ENCODE data around the gene MOV10L1. TPM values are rescaled to one million over a fixed set of nuclear protein-coding genes. Genes with fewer than 3 reads are reported as not detected.
"Not testable (repeated sequence)": the region's sequence is repeated elsewhere in the genome, so short reads cannot be mapped to it uniquely, and the experiment has no call there.

The MOV10L1 gene
- total RNA-seq, 5 donors from 2014 or later (not counting 1 experiment from before 2014, with no cell fraction given): 0.44 TPM; not detected in 4

DNA sequence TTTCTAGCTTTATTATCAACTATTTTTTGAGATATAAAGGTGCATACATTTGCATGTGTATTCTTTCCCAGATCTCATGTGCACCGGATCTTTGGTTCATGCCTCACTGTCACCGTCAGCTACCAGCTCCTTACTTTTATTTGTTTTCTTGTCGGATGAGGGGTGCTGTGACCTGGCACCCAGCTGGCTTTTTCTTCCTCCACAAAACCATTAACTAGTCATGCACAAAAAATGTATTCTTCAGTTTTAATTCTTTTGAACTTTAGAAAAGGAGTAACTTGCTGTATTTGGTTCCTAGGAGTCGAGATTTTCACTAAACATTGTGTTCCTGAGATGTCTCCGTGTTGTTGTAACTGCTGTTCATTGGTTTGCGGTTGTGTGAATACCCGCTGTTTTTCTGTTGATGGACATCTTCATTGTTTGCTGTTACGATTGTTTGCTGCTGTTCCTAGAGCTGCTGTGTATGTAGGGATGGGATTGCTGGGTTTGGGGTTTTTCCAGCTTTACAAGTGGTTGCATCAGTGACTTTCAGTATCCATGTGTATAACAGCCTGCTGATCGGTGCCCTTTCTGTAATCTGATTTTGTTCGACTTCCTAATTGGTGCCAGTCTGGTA, 39.4 kb downstream of the MOV10L1 start:
- Histone ChIP-seq H3K27me3 (replicated peaks in 1 of 2; ENCODE audit: control insufficient read depth in 2 of 2, extremely low read depth in 1 of 2, insufficient read depth in 2 of 2, low read length in 1 of 2) (peaks cover 0 to 20% of the 10 kb centered on the region in 2 experiments), H3K4me1 (ENCODE audit: control insufficient read depth in 1 of 2, extremely low read depth in 1 of 2, insufficient read depth in 2 of 2, low read length in 2 of 2) (no peaks in the 10 kb centered on the region), H3K9me3 (no peaks in the 10 kb centered on the region), H3K36me3 (ENCODE audit: control insufficient read depth in 2 of 2, extremely low read depth in 1 of 2, insufficient read depth in 1 of 2, low read length in 1 of 2) (no peaks in the 10 kb centered on the region), H3K4me3 (ENCODE audit: control insufficient read depth in 1 of 2, extremely low read depth in 1 of 2, low read length in 1 of 2) (no peak overlapping the region), H3K27ac (ENCODE audit: low read length) (no peak overlapping the region)
- no peak overlapping the region for H3K4me3 Mint-ChIP-seq
- ChIA-PET POLR2A (no interaction called here), CTCF (no interaction called here)
- H3K4me1 Mint-ChIP-seq: no peaks in the 10 kb centered on the region
- no peak overlapping the region for H3K27ac Mint-ChIP-seq
- no peak for ATAC-seq (replicated peaks in 1 of 4)
- peaks cover 34 to 43% of the 10 kb centered on the region in 2 donors for H3K27me3 Mint-ChIP-seq
- peaks cover 4% of the 10 kb centered on the region for H3K36me3 Mint-ChIP-seq
- peaks cover 3 to 4% (median 3%) of the 10 kb centered on the region in 3 donors for H3K9me3 Mint-ChIP-seq
- whole genome bisulfite sequencing (ENCODE audit: insufficient coverage): 80% methylated on average over 6 of the region's 10 CpGs
- no peak for DNase-seq

DNA sequence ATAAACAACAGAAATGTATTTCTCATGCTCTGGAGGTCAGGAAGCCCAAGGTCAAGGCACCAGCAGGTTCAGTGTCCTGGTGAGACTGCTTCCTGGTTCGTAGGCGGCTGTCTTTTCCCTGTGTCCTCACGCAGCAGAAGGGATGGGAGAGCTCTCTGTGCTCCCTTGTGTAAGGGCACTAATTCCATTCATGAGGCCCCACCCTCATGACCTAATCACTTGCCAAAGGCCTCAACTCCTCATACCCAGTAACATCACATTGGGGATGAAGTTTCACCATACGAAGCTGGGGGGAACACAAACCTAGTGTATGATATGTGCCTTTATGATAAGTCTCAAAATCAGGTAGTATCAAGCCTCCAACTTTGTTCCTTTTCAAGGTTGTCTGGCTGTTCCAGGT, 42.1 kb downstream of the MOV10L1 start:
- Histone ChIP-seq H3K9me3 (no peaks in the 10 kb centered on the region), H3K4me1 (ENCODE audit: control insufficient read depth in 1 of 2, extremely low read depth in 1 of 2, insufficient read depth in 2 of 2, low read length in 2 of 2) (no peaks in the 10 kb centered on the region), H3K27me3 (replicated peaks in 1 of 2; ENCODE audit: control insufficient read depth in 2 of 2, extremely low read depth in 1 of 2, insufficient read depth in 2 of 2, low read length in 1 of 2) (peaks cover 0 to 20% of the 10 kb centered on the region in 2 experiments), H3K27ac (ENCODE audit: low read length) (no peak overlapping the region), H3K4me3 (ENCODE audit: control insufficient read depth in 1 of 2, extremely low read depth in 1 of 2, low read length in 1 of 2) (no peak overlapping the region), H3K36me3 (ENCODE audit: control insufficient read depth in 2 of 2, extremely low read depth in 1 of 2, insufficient read depth in 1 of 2, low read length in 1 of 2) (no peaks in the 10 kb centered on the region)
- DNase-seq (no peak), ATAC-seq (replicated peaks in 1 of 4) (no peak)
- Mint-ChIP-seq H3K4me3 (no peak overlapping the region), H3K4me1 (no peaks in the 10 kb centered on the region), H3K36me3 (peaks cover 3% of the 10 kb centered on the region), H3K27ac (no peak overlapping the region), H3K27me3 (peaks cover 41 to 47% of the 10 kb centered on the region in 2 donors), H3K9me3 (no peaks in the 10 kb centered on the region)
- POLR2A ChIA-PET: no interaction called here
- WGBS (ENCODE audit: insufficient coverage): no CpG with 5 or more reads among the region's 4 CpGs
- CTCF ChIA-PET: no interaction called here

DNA sequence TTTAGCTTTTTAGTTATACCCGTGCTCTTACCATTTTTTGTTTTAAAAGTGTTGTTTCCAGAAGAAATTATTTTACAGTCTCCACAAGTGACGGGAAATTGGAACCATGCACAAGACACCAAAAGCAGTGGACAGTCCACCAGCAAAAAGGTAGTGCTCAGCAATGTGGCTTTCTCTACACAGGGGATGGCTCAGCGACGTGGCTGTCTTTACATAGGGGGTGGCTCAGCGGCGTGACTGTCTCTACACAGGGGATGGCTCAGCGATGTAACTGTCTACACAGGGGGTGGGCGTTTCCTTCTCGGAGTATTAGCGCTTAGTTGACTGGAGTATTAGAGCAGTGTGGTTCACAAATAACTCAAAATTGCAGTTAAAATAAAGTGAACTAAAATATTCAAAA, 44.7 kb downstream of the MOV10L1 start:
- H3K4me3 Mint-ChIP-seq: no peak overlapping the region
- H3K27me3 Mint-ChIP-seq: peaks cover 30 to 41% of the 10 kb centered on the region in 2 donors
- no peaks in the 10 kb centered on the region for H3K4me1 Mint-ChIP-seq
- H3K9me3 Mint-ChIP-seq: no peaks in the 10 kb centered on the region
- H3K27ac ChIP-seq (ENCODE audit: low read length): no peak overlapping the region
- ATAC-seq (replicated peaks in 1 of 4) (no peak), DNase-seq (no peak)
- H3K4me1 ChIP-seq (ENCODE audit: control insufficient read depth in 1 of 2, extremely low read depth in 1 of 2, insufficient read depth in 2 of 2, low read length in 2 of 2): no peaks in the 10 kb centered on the region
- no peaks in the 10 kb centered on the region for H3K36me3 ChIP-seq (ENCODE audit: control insufficient read depth in 2 of 2, extremely low read depth in 1 of 2, insufficient read depth in 1 of 2, low read length in 1 of 2)
- no peak overlapping the region for H3K27ac Mint-ChIP-seq
- H3K4me3 ChIP-seq (ENCODE audit: control insufficient read depth in 1 of 2, extremely low read depth in 1 of 2, low read length in 1 of 2): no peak overlapping the region
- H3K36me3 Mint-ChIP-seq: peaks cover 3% of the 10 kb centered on the region
- ChIA-PET CTCF (no interaction called here), POLR2A (no interaction called here)
- H3K9me3 ChIP-seq: no peaks in the 10 kb centered on the region
- WGBS (ENCODE audit: insufficient coverage): 100% methylated on average over 1 of the region's 10 CpGs
- peaks cover 0 to 22% of the 10 kb centered on the region in 2 experiments for H3K27me3 ChIP-seq (replicated peaks in 1 of 2; ENCODE audit: control insufficient read depth in 2 of 2, extremely low read depth in 1 of 2, insufficient read depth in 2 of 2, low read length in 1 of 2)

DNA sequence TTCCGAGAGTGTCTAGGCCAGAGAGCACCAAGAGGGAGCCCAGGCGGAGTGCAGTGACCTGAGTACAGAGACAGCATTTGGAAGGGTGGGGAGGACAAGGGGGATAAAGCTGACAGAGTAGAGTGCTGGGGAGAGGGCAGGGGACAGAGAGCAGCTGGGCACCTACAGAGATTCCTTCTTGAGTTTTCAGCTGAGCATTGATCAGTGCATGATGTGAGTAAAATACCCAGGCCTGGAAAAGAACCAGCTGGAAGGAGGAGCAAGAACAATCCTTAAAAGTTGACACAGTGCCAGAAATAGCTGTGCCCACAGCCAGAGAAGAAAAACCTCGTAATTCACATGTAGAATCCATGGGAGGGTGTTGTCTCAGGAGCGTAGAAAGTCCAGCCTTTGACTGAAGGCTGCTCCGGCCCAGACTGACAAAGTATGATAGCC, 46.8 kb downstream of the MOV10L1 start:
- WGBS (ENCODE audit: insufficient coverage): 94% methylated on average over 2 of the region's 5 CpGs
- Histone ChIP-seq H3K9me3 (no peaks in the 10 kb centered on the region), H3K27me3 (replicated peaks in 1 of 2; ENCODE audit: control insufficient read depth in 2 of 2, extremely low read depth in 1 of 2, insufficient read depth in 2 of 2, low read length in 1 of 2) (peaks cover 0 to 28% of the 10 kb centered on the region in 2 experiments), H3K36me3 (ENCODE audit: control insufficient read depth in 2 of 2, extremely low read depth in 1 of 2, insufficient read depth in 1 of 2, low read length in 1 of 2) (no peaks in the 10 kb centered on the region), H3K27ac (ENCODE audit: low read length) (no peak overlapping the region), H3K4me3 (ENCODE audit: control insufficient read depth in 1 of 2, extremely low read depth in 1 of 2, low read length in 1 of 2) (no peak overlapping the region), H3K4me1 (ENCODE audit: control insufficient read depth in 1 of 2, extremely low read depth in 1 of 2, insufficient read depth in 2 of 2, low read length in 2 of 2) (no peaks in the 10 kb centered on the region)
- H3K9me3 Mint-ChIP-seq: no peaks in the 10 kb centered on the region
- ChIA-PET CTCF (no interaction called here), POLR2A (no interaction called here)
- peaks cover 0 to 7% (median 0%) of the 10 kb centered on the region in 3 donors for H3K4me1 Mint-ChIP-seq
- H3K36me3 Mint-ChIP-seq: peaks cover 1% of the 10 kb centered on the region
- ATAC-seq (replicated peaks in 1 of 4) (no peak), DNase-seq (no peak)
- H3K4me3 Mint-ChIP-seq: no peak overlapping the region
- no peak overlapping the region for H3K27ac Mint-ChIP-seq
- H3K27me3 Mint-ChIP-seq: peaks cover 21 to 33% of the 10 kb centered on the region in 2 donors

DNA sequence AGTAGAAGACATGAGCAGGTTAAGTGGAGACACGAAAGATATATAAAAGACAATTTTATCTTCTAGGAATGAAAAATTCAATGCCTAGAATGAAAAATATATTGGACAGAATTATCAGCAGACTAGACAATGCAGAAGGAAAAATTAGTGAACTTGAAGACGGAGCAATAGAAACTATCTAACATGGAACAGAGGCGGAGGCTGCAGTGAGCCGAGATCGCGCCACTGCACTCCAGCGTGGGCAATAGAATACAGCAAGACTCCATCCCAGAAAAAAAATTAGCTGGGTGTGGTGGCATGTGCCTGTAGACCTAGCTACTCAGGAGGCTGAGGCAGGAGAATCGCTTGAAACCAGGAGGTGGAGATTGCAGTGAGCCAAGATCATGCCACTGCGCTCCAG, 47.5 kb downstream of the MOV10L1 start:
- CTCF ChIA-PET; DNase-seq; H3K27ac ChIP-seq (ENCODE audit: low read length); H3K4me1 ChIP-seq (ENCODE audit: control insufficient read depth in 1 of 2, extremely low read depth in 1 of 2, insufficient read depth in 2 of 2, low read length in 2 of 2); H3K9me3 ChIP-seq; H3K36me3 ChIP-seq (ENCODE audit: control insufficient read depth in 2 of 2, extremely low read depth in 1 of 2, insufficient read depth in 1 of 2, low read length in 1 of 2); H3K4me3 Mint-ChIP-seq; H3K4me1 Mint-ChIP-seq; H3K9me3 Mint-ChIP-seq; ATAC-seq (replicated peaks in 1 of 4); H3K4me3 ChIP-seq (ENCODE audit: control insufficient read depth in 1 of 2, extremely low read depth in 1 of 2, low read length in 1 of 2); H3K27ac Mint-ChIP-seq; POLR2A ChIA-PET; H3K36me3 Mint-ChIP-seq: not testable (repeated sequence)
- H3K27me3 Mint-ChIP-seq: peaks cover 24 to 29% of the 10 kb centered on the region in 2 donors
- peaks cover 0 to 33% of the 10 kb centered on the region in 2 experiments for H3K27me3 ChIP-seq (replicated peaks in 1 of 2; ENCODE audit: control insufficient read depth in 2 of 2, extremely low read depth in 1 of 2, insufficient read depth in 2 of 2, low read length in 1 of 2)
- 100% methylated on average over 1 of the region's 9 CpGs for WGBS (ENCODE audit: insufficient coverage)

DNA sequence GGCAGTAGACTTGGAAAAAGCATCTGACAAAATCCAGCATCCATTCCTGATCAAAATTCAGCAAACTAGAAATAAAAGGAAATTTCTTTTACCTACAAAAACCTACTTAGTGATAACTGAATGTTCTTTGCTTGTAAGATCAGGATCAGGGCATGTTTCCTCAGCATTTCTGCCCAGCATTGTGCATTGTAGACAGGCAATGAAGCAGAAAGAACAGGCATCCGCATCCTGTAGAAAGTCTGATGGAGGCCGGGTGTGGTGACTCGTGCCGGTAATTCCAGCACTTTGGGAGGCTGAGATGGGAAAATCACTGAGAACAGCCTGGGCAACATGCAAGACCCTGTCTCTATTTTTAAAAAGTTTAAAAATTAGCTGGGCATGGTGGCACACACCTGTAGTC, 48.2 kb downstream of the MOV10L1 start:
- peaks cover 0 to 7% (median 0%) of the 10 kb centered on the region in 3 donors for H3K4me1 Mint-ChIP-seq
- POLR2A ChIA-PET: no interaction called here
- Histone ChIP-seq H3K36me3 (ENCODE audit: control insufficient read depth in 2 of 2, extremely low read depth in 1 of 2, insufficient read depth in 1 of 2, low read length in 1 of 2) (no peaks in the 10 kb centered on the region), H3K27ac (ENCODE audit: low read length) (no peak overlapping the region), H3K4me1 (ENCODE audit: control insufficient read depth in 1 of 2, extremely low read depth in 1 of 2, insufficient read depth in 2 of 2, low read length in 2 of 2) (no peaks in the 10 kb centered on the region), H3K27me3 (replicated peaks in 1 of 2; ENCODE audit: control insufficient read depth in 2 of 2, extremely low read depth in 1 of 2, insufficient read depth in 2 of 2, low read length in 1 of 2) (peaks cover 0 to 35% of the 10 kb centered on the region in 2 experiments), H3K4me3 (ENCODE audit: control insufficient read depth in 1 of 2, extremely low read depth in 1 of 2, low read length in 1 of 2) (no peak overlapping the region), H3K9me3 (no peaks in the 10 kb centered on the region)
- no peaks in the 10 kb centered on the region for H3K36me3 Mint-ChIP-seq
- DNase-seq (no peak), ATAC-seq (replicated peaks in 1 of 4) (no peak)
- CTCF ChIA-PET: no interaction called here
- H3K27ac Mint-ChIP-seq: no peak overlapping the region
- no peaks in the 10 kb centered on the region for H3K9me3 Mint-ChIP-seq
- WGBS (ENCODE audit: insufficient coverage): 95% methylated on average over 4 of the region's 4 CpGs
- H3K27me3 Mint-ChIP-seq: peaks cover 24 to 26% of the 10 kb centered on the region in 2 donors
- H3K4me3 Mint-ChIP-seq: no peak overlapping the region

DNA sequence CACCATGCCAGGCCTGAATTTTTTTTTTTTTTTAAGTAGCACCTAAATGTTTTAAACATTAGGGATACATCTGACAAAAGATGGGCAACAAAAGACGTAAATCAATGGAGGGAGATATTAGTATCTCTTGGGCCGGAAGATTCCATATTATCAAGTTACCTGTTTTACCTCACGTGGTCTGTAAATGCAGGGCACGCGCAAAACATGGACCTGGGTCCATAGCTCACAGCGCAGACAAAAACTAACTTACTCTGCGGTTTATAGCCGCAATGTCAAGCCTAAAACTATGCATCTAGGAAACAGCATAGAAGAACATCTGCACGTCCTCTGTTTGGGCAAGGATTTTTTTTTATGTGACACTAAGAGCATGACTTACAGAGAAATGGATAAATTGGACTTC, 49.2 kb downstream of the MOV10L1 start:
- no peaks in the 10 kb centered on the region for H3K9me3 Mint-ChIP-seq
- no peaks in the 10 kb centered on the region for H3K4me1 ChIP-seq (ENCODE audit: control insufficient read depth in 1 of 2, extremely low read depth in 1 of 2, insufficient read depth in 2 of 2, low read length in 2 of 2)
- 82% methylated on average over 7 of the region's 9 CpGs for WGBS (ENCODE audit: insufficient coverage)
- no peaks in the 10 kb centered on the region for H3K36me3 Mint-ChIP-seq
- ChIA-PET CTCF (no interaction called here), POLR2A (no interaction called here)
- H3K27ac ChIP-seq (ENCODE audit: low read length): no peak overlapping the region
- no peaks in the 10 kb centered on the region for H3K9me3 ChIP-seq
- peaks cover 24 to 25% of the 10 kb centered on the region in 2 donors for H3K27me3 Mint-ChIP-seq
- H3K4me3 Mint-ChIP-seq: no peak overlapping the region
- DNase-seq (no peak), ATAC-seq (replicated peaks in 1 of 4) (no peak)
- H3K27ac Mint-ChIP-seq: no peak overlapping the region
- H3K4me1 Mint-ChIP-seq: peaks cover 0 to 7% (median 0%) of the 10 kb centered on the region in 3 donors
- peaks cover 0 to 36% of the 10 kb centered on the region in 2 experiments for H3K27me3 ChIP-seq (replicated peaks in 1 of 2; ENCODE audit: control insufficient read depth in 2 of 2, extremely low read depth in 1 of 2, insufficient read depth in 2 of 2, low read length in 1 of 2)
- H3K4me3 ChIP-seq (ENCODE audit: control insufficient read depth in 1 of 2, extremely low read depth in 1 of 2, low read length in 1 of 2): no peak overlapping the region
- no peaks in the 10 kb centered on the region for H3K36me3 ChIP-seq (ENCODE audit: control insufficient read depth in 2 of 2, extremely low read depth in 1 of 2, insufficient read depth in 1 of 2, low read length in 1 of 2)
